Activated CD8-positive, alpha-beta memory T cell treated with anti-CD3 and anti-CD28 coated beads, Interleukin-2, amount 50 U/mL, for 24 hours (primary cell): ENCODE measurements around the gene ADAMTS2.

Experiments used
- DNase-seq: peaks from one replicate; pipeline ENCODE4 v3.0.0-alpha.2; 2020; ENCODE audit errors: extremely low read depth

ADAMTS2 gene

GRCh38 chr5:179232091-179232735, 113.0 kb downstream of the ADAMTS2 start:
- DNase-seq, result no peak

DNA sequence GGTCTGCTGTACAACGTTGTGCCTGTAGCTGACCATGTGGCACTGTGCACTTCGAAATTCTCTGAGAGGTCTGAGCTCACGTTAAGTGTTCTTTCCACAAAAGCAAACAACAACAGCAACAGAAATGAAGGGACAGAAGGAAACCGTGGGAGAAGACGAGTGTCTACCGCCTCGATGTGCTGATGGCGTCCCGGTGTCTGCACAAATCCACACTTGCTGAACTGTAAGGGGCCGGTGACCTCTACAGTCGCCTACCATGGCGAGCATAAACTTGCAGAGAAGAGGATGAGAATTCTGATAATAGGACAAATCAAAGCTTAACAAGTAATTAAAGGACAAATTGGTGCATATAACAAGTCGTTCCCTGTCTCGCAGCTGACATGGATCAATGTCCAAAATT, 114.0 kb downstream of the ADAMTS2 start:
- DNase-seq, result no peak

DNA sequence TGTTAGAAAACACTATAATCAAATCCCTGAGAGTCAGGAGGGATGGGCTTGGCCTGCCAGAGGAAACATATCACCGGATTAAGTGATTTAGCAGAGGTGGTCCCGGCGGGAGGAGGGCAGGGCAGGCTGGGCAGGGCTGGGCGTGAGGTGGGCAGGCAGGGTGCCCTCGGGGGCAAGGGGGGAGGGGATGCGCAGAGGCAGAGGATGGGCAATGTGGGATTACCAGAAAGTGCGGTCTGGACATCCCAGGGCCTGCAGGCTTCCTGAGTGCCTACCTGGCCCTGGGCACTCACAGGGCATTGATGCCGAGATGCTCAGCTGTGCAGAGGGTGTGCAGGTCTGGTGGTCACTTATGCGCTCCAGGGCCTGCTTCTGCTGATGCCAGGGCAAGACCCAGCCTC, 115.2 kb downstream of the ADAMTS2 start:
- no peak for DNase-seq

DNA sequence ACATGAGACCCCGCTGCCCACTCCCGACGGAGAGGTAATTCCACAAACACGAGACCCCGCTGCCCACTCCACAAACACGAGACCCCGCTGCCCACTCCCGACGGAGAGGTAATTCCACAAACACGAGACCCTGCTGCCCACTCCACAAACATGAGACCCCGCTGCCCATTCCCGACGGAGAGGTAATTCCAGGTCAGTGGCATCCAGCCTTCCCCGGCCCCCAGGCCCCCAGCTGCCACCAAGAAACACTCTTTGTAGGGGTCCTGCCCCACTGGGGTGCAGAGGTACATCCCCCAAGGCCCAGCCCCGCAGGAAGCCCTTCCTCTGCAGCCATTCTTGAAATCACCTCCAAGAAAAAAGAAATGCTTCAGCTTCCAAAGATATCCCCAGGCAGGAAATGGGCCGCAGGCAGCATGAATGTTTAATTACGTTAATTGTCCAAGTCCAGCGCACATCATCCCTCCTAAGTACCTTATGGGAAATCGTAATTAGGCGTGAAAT, 115.9 kb downstream of the ADAMTS2 start:
- no peak for DNase-seq

DNA sequence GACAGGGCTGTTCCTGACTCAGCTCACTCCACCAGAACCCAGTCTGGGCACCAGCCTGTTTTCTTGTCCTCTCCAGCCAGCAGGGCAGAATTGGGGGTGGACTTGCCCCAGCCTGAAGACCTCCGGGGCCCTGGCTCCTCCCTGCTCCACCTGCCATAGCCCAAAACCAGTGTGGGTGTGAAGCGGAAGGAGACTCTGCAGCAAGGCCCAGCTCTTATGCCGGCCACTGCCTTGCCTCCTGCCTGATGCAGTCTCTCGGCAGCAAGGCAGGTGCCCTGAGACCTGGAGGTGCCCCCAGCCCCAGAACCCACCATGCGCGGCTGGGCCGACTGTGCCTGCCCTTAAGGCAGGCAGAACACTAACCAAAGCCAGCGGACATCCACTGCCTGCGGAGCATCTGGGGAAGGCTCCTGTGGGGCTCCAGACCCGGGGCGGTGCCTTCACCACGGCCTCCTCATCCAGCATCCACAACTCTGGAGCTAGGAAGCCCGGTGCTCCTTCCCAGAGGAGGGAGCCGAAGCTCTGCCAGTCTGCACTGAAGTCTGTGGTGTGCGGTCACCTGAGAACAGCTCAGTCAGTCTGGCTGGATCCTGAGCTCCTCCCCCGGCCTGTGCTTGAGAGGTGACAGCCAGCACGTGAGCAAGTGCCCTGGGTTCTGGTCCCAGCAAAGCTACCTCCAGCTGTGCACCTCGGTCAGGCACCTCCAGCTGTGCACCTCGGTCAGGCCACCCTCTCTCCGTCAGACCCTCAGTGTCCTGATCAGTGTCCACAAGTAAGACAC, 116.7 kb downstream of the ADAMTS2 start:
- DNase-seq, result no peak

DNA sequence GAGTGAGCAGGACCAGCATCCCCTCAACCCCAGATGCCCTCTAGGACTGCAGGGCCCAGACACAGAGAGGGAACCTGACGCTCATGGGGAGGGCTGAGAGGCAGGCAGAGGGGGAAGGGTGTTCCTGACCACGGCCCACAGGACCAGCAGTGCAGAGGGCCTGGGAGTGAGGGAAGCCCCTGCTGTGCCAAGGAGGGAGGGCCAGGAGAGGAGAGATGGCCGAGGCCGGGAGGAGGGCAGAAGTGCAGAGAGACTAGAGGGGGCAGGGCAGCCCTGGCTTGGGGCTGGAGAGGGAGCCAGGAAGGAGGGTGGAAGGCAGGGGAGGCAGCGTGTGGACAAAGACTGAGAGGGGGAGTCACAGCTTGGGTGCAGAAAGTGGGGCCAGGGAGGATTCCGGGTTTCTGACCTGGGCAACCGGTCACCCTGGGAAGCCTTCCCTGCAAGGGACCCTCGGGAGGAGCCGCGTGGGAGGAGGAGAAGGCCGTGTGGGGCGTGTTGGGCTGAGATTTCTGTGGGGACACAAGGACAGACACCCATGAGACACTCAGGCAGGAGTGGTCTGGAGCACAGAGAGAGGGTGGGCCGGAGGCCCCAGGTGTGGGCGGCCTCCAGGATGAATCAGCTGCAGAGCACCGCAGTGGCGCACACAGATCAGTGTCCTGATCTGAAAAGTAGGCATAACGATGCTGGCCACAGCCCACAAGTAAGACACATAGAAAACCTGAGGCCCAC, 117.5 kb downstream of the ADAMTS2 start:
- DNase-seq, result no peak

DNA sequence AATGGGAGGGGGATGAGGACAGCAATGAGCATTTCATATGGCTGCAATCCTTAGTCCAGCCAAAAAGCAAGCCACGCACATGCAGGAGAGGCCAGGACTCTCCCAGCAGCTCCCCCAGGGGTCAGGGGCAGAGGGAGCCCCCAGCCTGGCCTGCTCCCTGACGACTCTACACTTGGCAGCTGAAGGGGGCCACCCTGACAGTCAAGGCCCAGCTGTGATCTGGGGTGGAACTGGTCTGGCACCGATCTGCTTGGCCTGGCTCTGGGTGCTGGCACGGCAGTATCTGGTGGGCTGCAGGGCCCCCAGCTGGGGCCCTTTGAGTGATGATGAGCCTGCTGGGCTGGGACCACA, 118.1 kb downstream of the ADAMTS2 start:
- no peak for DNase-seq

DNA sequence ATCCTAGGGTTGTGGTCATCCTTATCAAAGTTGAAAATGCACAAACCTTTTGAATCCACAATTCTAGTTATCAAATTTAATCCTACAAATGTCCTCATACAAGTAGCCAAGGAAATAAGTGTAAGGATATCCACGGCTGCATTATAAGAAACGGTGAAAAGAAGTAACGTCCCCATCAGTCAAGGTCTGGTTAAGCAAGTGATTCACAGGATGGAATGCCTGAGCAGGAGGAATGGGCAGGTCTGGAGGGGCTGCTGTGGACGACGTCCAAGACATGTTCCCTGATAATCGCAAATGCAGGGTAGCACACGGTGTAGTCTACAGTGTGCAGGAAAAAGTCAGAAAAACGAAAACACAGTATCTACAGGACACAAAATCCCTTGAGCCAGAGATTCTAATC, 118.6 kb downstream of the ADAMTS2 start:
- DNase-seq, result no peak

DNA sequence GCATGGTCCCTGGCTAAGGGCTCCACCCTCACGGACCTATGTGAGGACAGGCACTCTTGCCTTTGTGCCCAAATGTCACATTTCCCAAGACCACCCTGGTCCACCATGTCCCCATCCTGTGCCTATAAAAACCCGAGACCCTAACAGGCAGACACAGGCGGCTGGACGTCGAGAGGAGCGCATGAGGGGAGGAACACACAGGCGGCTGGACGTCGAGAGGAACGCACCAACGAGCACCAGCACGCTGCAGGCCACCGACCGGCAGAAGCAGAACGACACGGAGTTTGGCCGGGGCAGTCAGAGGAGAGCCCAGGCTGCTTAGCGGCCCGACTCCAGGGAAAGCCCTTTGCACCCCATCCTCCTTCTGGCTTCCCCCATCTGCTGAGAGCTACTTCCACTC, 119.9 kb downstream of the ADAMTS2 start:
- no peak for DNase-seq

DNA sequence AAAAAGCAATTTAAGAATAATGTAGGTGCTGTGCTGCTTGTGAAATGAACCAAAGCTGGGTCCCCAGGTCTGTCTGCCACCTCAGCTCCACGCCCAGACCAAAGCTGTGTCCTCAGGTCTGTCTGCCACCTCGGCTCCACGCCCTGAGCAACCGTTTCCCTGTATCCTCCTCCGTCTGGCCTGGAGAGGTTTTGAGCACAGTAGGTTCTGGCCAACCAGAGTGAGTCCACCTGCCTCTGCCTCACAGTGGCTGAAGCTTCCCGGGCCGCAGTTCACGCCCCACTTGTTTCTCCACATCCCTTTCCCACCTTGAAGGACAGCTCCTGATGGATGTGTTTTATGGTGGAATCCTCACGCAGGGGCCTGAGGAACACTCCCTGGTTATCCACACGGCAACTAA, 120.5 kb downstream of the ADAMTS2 start:
- DNase-seq, result no peak

DNA sequence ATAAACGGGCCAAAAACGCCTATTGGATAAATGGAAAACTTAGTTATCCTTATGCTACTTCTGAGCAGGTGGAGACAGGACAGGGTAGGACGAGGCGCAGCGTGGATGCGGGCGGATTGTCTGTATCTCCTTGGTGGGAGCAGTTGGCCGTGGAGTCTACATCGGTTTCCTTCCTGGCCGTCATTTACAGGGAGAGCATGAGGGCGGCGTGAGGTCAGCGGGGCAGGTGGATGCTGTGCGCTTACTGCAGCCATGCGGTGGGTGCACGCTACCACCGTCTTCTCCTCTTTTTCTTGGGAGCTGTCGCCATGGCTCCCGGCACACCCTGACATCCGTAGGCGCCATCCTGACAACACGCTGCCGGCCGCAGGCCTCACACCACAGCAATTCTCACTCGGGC, 121.3 kb downstream of the ADAMTS2 start:
- no peak for DNase-seq

- DNase-seq, result no peak
Measured at GRCh38 chr5:179223528-179223927, 121.7 kb downstream of the ADAMTS2 start.

- no peak for DNase-seq
Measured at GRCh38 chr5:179222246-179223017, 122.8 kb downstream of the ADAMTS2 start.

GRCh38 chr5:179221877-179222220, 123.4 kb downstream of the ADAMTS2 start:
- no peak for DNase-seq

GRCh38 chr5:179221196-179221876, 123.9 kb downstream of the ADAMTS2 start:
- no peak for DNase-seq

DNA sequence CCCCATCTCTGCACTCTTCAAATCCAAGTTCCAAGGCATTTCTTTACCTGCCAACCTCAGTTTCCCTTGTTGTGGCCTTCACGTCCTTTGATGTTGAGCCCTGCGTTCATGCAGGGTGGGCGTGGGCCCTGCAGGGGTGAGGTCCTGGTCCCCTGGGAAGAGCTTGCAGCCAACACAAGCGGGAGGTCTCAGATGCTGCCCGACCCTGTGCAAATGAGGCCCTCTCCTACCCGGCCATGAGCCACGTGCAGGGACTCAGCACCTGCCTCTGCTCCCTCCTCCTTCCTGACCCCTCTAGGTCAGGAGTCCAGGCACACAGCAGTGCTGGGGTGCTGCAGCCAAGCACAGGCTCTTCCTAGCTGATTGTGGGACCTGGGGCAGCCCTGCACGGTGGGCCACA, 124.5 kb downstream of the ADAMTS2 start:
- DNase-seq, result no peak

- DNase-seq, result no peak
Measured at GRCh38 chr5:179219661-179220620, 125.3 kb downstream of the ADAMTS2 start.

DNA sequence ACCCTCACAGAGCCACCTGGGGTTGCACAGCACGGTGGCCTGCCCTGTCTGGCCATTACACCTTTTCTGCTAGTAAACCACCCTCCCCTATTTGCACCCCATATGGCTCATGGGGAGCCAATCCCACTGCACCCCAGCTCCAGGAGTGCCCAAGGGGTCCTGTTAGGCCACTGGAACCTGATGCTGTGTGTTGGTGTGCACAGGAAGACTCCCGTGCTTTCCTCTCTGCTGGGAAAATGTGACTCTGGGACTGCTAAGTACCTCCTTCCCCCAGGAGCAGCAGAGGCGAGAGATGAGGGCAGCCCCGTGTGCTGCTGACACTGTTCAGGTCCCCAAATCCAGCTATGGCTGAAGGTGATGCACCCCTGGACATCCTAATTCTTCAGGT, 126.3 kb downstream of the ADAMTS2 start:
- no peak for DNase-seq

DNA sequence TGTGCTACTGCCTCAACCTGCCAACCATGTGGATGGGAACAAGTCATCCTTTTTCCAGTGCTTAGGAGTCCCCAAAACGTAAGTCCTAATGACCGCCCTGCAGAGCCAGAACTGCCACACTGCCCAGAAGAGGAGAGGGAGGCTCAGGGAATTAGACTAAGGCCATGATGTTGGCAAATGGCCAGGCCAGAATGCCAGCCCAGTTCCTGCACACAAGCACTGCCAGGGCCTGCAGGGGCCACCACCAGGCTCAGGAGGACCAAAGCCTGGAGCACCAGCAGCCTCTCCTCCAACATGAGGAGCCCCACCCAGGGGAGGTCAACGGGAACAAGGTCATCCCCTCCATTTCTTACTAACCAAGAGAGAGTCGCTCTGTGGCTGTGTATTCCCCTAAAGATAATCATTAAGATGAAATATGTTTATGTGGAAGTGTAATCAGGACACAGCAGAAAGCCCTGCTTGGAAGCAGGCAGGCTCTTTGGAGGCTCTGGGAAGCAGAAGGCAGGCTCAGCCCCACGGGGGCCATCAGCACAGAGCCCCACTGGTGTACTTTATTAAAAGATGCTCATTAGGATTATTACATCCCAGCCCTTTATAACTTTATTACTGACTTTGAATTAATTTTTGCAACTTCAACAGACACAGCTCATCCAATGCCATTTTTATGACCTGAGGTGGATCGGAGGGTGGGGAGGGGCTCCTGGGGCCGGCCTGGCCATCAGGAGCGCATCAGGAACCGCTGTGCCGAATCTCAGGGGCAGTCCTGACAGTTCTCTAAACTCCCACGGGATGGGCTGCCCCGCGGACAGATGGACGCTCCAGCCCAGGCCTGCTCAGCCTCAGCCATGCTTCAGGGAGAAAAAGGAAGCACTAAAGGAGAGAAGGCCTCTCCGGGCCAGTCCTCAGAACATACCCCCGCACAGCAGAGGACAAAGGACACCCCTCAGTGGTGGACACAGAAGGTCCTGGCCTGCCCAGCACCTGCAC, 127.0 kb downstream of the ADAMTS2 start:
- DNase-seq, result no peak
